SK-N-SH (cell line): Measurements from ENCODE around the gene TSPYL4. TPM values are rescaled to one million over a fixed set of nuclear protein-coding genes. Genes with fewer than 3 reads are reported as not detected.

Experiments used
- CTCF ChIA-PET: fragments of 300-600, 350-600 bp; formaldehyde crosslinking; extraction: SDS; loops from one replicate; lab custom pipeline; 2021; lab: Yijun Ruan, JAX
- POLR2A ChIA-PET: fragments of 350-600 bp; sonication (Branson Sonifier 250); formaldehyde crosslinking; extraction: SDS; loops from one replicate; lab custom pipeline; 2020; ENCODE audit warnings: antibody characterized with exemption, inconsistent platforms; lab: Yijun Ruan, JAX
- DNase-seq: peaks from one replicate; pipeline ENCODE4 v3.0.0; 2012
- H2AFZ ChIP-seq: fragments of 200-600 bp; sonication (generic); 2 replicates; pipeline ENCODE4 v1.8.1; 2016; ENCODE audit warnings: antibody characterized with exemption, mild to moderate bottlenecking, low read depth
- H3F3A ChIP-seq: fragments of 200-600 bp; sonication (generic); replicated peaks from 2 replicates; pipeline ENCODE3; 2016; ENCODE audit warnings: antibody characterized with exemption, mild to moderate bottlenecking; ENCODE audit not compliant: insufficient read depth
- H3K27ac ChIP-seq, 2 experiments: fragments of 200-500 bp in 1 of 2; fragments of 200-600 bp in 1 of 2; sonication (Bioruptor generic) in 1 of 2; sonication (generic), shearing (Covaris generic) in 1 of 2; 2 replicates each; pipeline versions ENCODE4 v1.5.1 to v1.6.1; 2014 to 2016; ENCODE audit warnings: low read depth in 2 of 2, inconsistent platforms in 1 of 2, low read length in 1 of 2, mild to moderate bottlenecking in 1 of 2, mixed read lengths in 1 of 2
- H3K27me3 ChIP-seq: fragments of 200-600 bp; sonication (generic), shearing (Covaris generic); 2 replicates; pipeline ENCODE4 v1.6.1; 2016; ENCODE audit warnings: mixed run types; ENCODE audit not compliant: insufficient read depth
- H3K36me3 ChIP-seq, 2 experiments: fragments of 200-500 bp in 1 of 2; fragments of 200-600 bp in 1 of 2; sonication (Bioruptor generic) in 1 of 2; sonication (generic) in 1 of 2; replicated peaks in 1 of 2; 2 replicates each; pipeline versions ENCODE3 to v1.5.1; 2014 to 2016; ENCODE audit warnings: low read length in 1 of 2, mild to moderate bottlenecking in 1 of 2; ENCODE audit not compliant: insufficient read depth in 2 of 2, control insufficient read depth in 1 of 2
- H3K4me1 ChIP-seq, 2 experiments: fragments of 200-500 bp in 1 of 2; fragments of 200-600 bp in 1 of 2; sonication (Bioruptor generic) in 1 of 2; sonication (generic), shearing (Covaris generic) in 1 of 2; 2 replicates each; pipeline versions ENCODE4 v1.5.1 to v1.6.1; 2014 to 2016; ENCODE audit warnings: low read depth in 1 of 2, low read length in 1 of 2, mixed run types in 1 of 2; ENCODE audit not compliant: insufficient read depth in 2 of 2, control insufficient read depth in 1 of 2
- H3K4me2 ChIP-seq: fragments of 200-600 bp; sonication (generic), shearing (Covaris generic); 2 replicates; pipeline ENCODE4 v1.6.1; 2017; ENCODE audit warnings: mixed run types
- H3K4me3 ChIP-seq, 2 experiments: fragments of 200-500 bp in 1 of 2; fragments of 200-600 bp in 1 of 2; sonication (Bioruptor generic) in 1 of 2; sonication (generic), shearing (Covaris generic) in 1 of 2; 2 replicates each; pipeline versions ENCODE4 v1.5.1 to v1.8.1; 2014 to 2016; ENCODE audit warnings: low read depth in 2 of 2, inconsistent platforms in 1 of 2, low read length in 1 of 2, mild to moderate bottlenecking in 1 of 2, mixed read lengths in 1 of 2, moderate library complexity in 1 of 2
- H3K79me2 ChIP-seq: fragments of 200-600 bp; sonication (generic); 2 replicates; pipeline ENCODE4 v1.8.1; 2017; ENCODE audit warnings: mild to moderate bottlenecking; ENCODE audit not compliant: insufficient read depth
- H3K9ac ChIP-seq: fragments of 200-600 bp; sonication (generic); 2 replicates; pipeline ENCODE4 v1.6.1; 2017; ENCODE audit warnings: mixed run types
- H3K9me2 ChIP-seq: fragments of 200-600 bp; sonication (generic); 2 replicates; pipeline ENCODE4 v1.6.1; 2017; ENCODE audit warnings: mixed run types
- H3K9me3 ChIP-seq: fragments of 200-600 bp; sonication (generic); 2 replicates; pipeline ENCODE4 v1.6.1; 2017; ENCODE audit warnings: mixed run types, mild to moderate bottlenecking, moderate library complexity
- H4K20me1 ChIP-seq: fragments of 200-600 bp; sonication (generic); 2 replicates; pipeline ENCODE4 v1.6.1; 2017; ENCODE audit warnings: mild to moderate bottlenecking, mixed run types; ENCODE audit not compliant: insufficient read depth
- CHD2 ChIP-seq: fragments of 150-350 bp; IDR thresholded peaks from 2 replicates; pipeline ENCODE4 v1.6.1; 2018; ENCODE audit warnings: low read length; ENCODE audit not compliant: partially characterized antibody
- EZH2phosphoT487 ChIP-seq: fragments of 200-600 bp; sonication (generic); IDR thresholded peaks from 2 replicates; pipeline ENCODE4 v1.6.1; 2017; ENCODE audit warnings: low read depth, mixed run types, mild to moderate bottlenecking, antibody characterized with exemption, moderate library complexity, borderline replicate concordance
- FOSL2 ChIP-seq: IDR thresholded peaks from 2 replicates; pipeline ENCODE4 v1.4.0; 2012; ENCODE audit warnings: low read depth, mild to moderate bottlenecking, moderate library complexity, borderline replicate concordance
- IRF3 ChIP-seq: fragments of 150-350 bp; IDR thresholded peaks from 2 replicates; pipeline ENCODE4 v1.6.1; 2016; ENCODE audit warnings: mild to moderate bottlenecking, low read depth, low read length
- JUND ChIP-seq: IDR thresholded peaks from 2 replicates; pipeline ENCODE4 v1.4.0; 2012
- NRF1 ChIP-seq: IDR thresholded peaks from 2 replicates; pipeline ENCODE4 v1.6.1; 2012; ENCODE audit warnings: low read depth, mild to moderate bottlenecking, low read length
- POLR2AphosphoS5 ChIP-seq: IDR thresholded peaks from 2 replicates; pipeline ENCODE4 v1.6.1; 2012; ENCODE audit warnings: low read depth, low read length
- RCOR1 ChIP-seq: fragments of 150-350 bp; IDR thresholded peaks from 2 replicates; pipeline ENCODE4 v1.6.1; 2017; ENCODE audit warnings: antibody characterized with exemption, low read length
- RFX5 ChIP-seq: IDR thresholded peaks from 2 replicates; pipeline ENCODE4 v1.6.1; 2012; ENCODE audit warnings: mild to moderate bottlenecking, improper control_type of control experiment, low read length
- TCF12 ChIP-seq: IDR thresholded peaks from 2 replicates; pipeline ENCODE4 v1.4.0; 2012
- TEAD4 ChIP-seq: IDR thresholded peaks from 2 replicates; pipeline ENCODE4 v1.4.0; 2012; ENCODE audit warnings: mild to moderate bottlenecking, borderline replicate concordance; ENCODE audit not compliant: insufficient read depth
- USF1 ChIP-seq: IDR thresholded peaks from 2 replicates; pipeline ENCODE4 v1.4.0; 2012; ENCODE audit warnings: low read depth, borderline replicate concordance
- WGBS: methylation state at CpG from one replicate; pipeline ENCODE4 v1.1.6; 2017; ENCODE audit warnings: low lambda C conversion rate; 5-methylcytosine and 5-hydroxymethylcytosine counted together
- polyA plus RNA-seq, 3 experiments: library from polyadenylated mRNA; depleted of rRNA; stranded (reverse); fragments of >200 nt; gene quantifications; 2 replicates each; pipeline ENCODE4 v1.2.3, GENCODE V29; 2012

The TSPYL4 gene
- polyA plus RNA-seq, 1 of the 3 experiments (the other 2 are of a cell fraction) = 29.1 TPM

DNA sequence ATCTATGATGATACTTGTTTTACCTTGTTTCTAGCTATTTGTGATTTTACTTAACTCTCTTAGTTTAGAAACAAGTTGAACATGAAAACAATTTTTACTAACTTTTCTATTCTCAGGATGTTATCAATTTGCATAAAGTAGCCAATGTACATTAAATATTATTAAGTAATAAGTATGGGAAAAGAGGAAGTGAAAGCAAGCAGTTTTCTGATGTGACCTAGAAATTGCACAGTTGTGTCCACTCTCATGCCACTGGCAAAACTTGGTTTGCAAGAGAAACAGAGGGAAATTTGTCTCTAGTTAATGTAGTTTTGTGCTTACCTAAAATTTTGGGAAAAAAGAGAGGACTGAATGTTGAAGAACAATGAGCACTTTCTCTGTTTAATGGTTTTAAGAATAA is 45.1 kb upstream of the TSPYL4 start:
- CTCF ChIA-PET = interaction anchor here (0.7 to 1.1 kb wide), 2 partner anchors 12 to 548 kb away, joined by 3 read pairs; no protein-coding TSS in a partner anchor
- H3K79me2 ChIP-seq = no peaks in the 10 kb centered on the region
- H3K4me1 ChIP-seq = no peaks in the 10 kb centered on the region; a peak in 1 of 4 replicates
- no peaks in the 10 kb centered on the region for H4K20me1 ChIP-seq
- H3F3A ChIP-seq = no peaks in the 10 kb centered on the region
- H3K4me2 ChIP-seq = no peak overlapping the region
- TF ChIP-seq RFX5 (no peak), NRF1 (no peak), IRF3 (no peak)
- TF ChIP-seq, all 33 proteins: peak for 0
- Histone ChIP-seq H3K27me3 (no peaks in the 10 kb centered on the region), H3K36me3 (no peaks in the 10 kb centered on the region), H3K9me3 (no peaks in the 10 kb centered on the region), H3K4me3 (no peak overlapping the region), H2AFZ (no peak overlapping the region), H3K9ac (no peak overlapping the region), H3K9me2 (no peaks in the 10 kb centered on the region), H3K27ac (no peak overlapping the region)
- POLR2A ChIA-PET = no interaction called here
- no peak for DNase-seq

DNA sequence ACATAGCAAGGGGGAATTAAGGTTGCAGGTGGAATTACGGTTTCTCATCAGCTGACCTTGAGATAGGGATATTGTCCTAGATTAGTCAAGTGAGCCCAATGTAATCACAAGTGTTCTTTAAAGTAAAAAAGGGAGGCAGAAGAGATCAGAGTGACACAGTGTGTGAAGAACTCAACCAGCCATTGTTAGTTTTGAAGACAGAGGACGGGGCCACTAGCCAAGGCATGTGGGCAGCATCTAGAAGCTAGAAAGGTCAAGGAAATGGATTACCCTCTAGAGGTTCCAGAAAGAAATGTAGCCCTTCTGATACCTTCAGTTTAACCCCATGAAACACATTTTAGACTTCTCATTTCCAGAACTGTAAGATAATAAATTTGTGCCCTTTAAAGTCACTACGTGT is 44.4 kb upstream of the TSPYL4 start:
- no peak overlapping the region for H3K9ac ChIP-seq
- no peak overlapping the region for H3K27ac ChIP-seq
- H3K36me3 ChIP-seq = no peaks in the 10 kb centered on the region
- H3K4me1 ChIP-seq = no peaks in the 10 kb centered on the region; a peak in 1 of 4 replicates
- H3K27me3 ChIP-seq = no peaks in the 10 kb centered on the region
- TF ChIP-seq TEAD4 (no peak), JUND (no peak), NRF1 (no peak), FOSL2 (no peak), USF1 (no peak), EZH2phosphoT487 (no peak), RCOR1 (no peak), TCF12 (no peak), CHD2 (no peak), POLR2AphosphoS5 (no peak)
- no peaks in the 10 kb centered on the region for H3F3A ChIP-seq
- no peaks in the 10 kb centered on the region for H3K9me2 ChIP-seq
- H3K79me2 ChIP-seq = no peaks in the 10 kb centered on the region
- no peaks in the 10 kb centered on the region for H4K20me1 ChIP-seq
- DNase-seq = no peak
- no peaks in the 10 kb centered on the region for H3K9me3 ChIP-seq
- H2AFZ ChIP-seq = no peak overlapping the region
- CTCF ChIA-PET = interaction anchor here (0.7 to 2.8 kb wide), 2 partner anchors 10 to 549 kb away, joined by 3 to 16 read pairs; no protein-coding TSS in a partner anchor
- H3K4me2 ChIP-seq = no peak overlapping the region
- WGBS = 74% methylated on average over 3 of the region's 3 CpGs
- POLR2A ChIA-PET = no interaction called here
- H3K4me3 ChIP-seq = no peak overlapping the region
